Panc1 (cell line): ENCODE measurements around the gene ADAMTS2. TPM values are rescaled to one million over a fixed set of nuclear protein-coding genes. Genes with fewer than 3 reads are reported as not detected.

Experiments
- ATAC-seq: fragments of 200-7000 bp; cut with Tn5 transposase; 2 replicates; pipeline ENCODE4 v1.9.1; 2020; ENCODE audit warnings: mild to moderate bottlenecking, moderate library complexity
- BruUV-seq: library from RNA; stranded (reverse); fragments of 400-500 nt; replicated peaks from 2 replicates; lab custom pipeline; 2021; lab: Mats Ljungman, UMichigan
- CTCF ChIA-PET: fragments of 300-600 bp; sonication (Branson Sonifier 250); formaldehyde crosslinking; loops from one replicate; lab custom pipeline; 2022; ENCODE audit warnings: antibody characterized with exemption; lab: Charles Lee
- POLR2A ChIA-PET: fragments of 300-600 bp; sonication (Branson Sonifier 250); formaldehyde crosslinking; loops from one replicate; lab custom pipeline; 2022; ENCODE audit warnings: antibody characterized with exemption; lab: Charles Lee
- DNase-seq: peaks from one replicate; pipeline ENCODE4 v3.0.0-alpha.2; 2010; ENCODE audit warnings: low read depth, low spot score
- H3K27ac ChIP-seq: 2 replicates; pipeline ENCODE4 v1.5.1; 2011; ENCODE audit warnings: mild to moderate bottlenecking, low read length, inconsistent platforms
- H3K27me3 ChIP-seq: fragments of 200-500 bp; sonication (Bioruptor generic); 2 replicates; pipeline ENCODE4 v1.6.0; 2014; ENCODE audit warnings: low read length, inconsistent platforms; ENCODE audit not compliant: control insufficient read depth, insufficient read depth
- H3K36me3 ChIP-seq: fragments of 200-500 bp; sonication (Bioruptor generic); 2 replicates; pipeline ENCODE4 v1.5.1; 2014; ENCODE audit warnings: inconsistent platforms, mild to moderate bottlenecking, low read length, moderate library complexity; ENCODE audit not compliant: control insufficient read depth, insufficient read depth
- H3K4me1 ChIP-seq: 2 replicates; pipeline ENCODE4 v1.5.1; 2011; ENCODE audit warnings: inconsistent platforms, mild to moderate bottlenecking, low read length, moderate library complexity; ENCODE audit not compliant: control insufficient read depth, insufficient read depth
- H3K4me3 ChIP-seq, 2 experiments: 2 replicates each; pipeline ENCODE4 v1.5.1; 2011 to 2012; ENCODE audit warnings: low read depth in 2 of 2, low read length in 2 of 2, mild to moderate bottlenecking in 2 of 2, inconsistent platforms in 1 of 2, moderate library complexity in 1 of 2
- H3K9me3 ChIP-seq: fragments of 200-500 bp; sonication (Bioruptor generic); 2 replicates; pipeline ENCODE4 v1.5.1; 2014; ENCODE audit warnings: low read depth, mild to moderate bottlenecking, inconsistent platforms, low read length, moderate library complexity; ENCODE audit not compliant: control insufficient read depth, insufficient read depth
- CTCF ChIP-seq: fragments of 450-650 bp; IDR thresholded peaks from 2 replicates; pipeline ENCODE4 v1.5.1; 2017; ENCODE audit warnings: mild to moderate bottlenecking
- POLR2AphosphoS5 ChIP-seq: IDR thresholded peaks from 2 replicates; pipeline ENCODE4 v1.6.1; 2012; ENCODE audit warnings: mild to moderate bottlenecking, low read depth, low read length, moderate library complexity
- REST ChIP-seq, 2 experiments: IDR thresholded peaks; 2 replicates each; pipeline ENCODE4 v1.6.1; 2011 to 2012; ENCODE audit warnings: low read depth in 2 of 2, control low read depth in 1 of 2, low read length in 1 of 2, mild to moderate bottlenecking in 1 of 2, moderate library complexity in 1 of 2; ENCODE audit not compliant: insufficient read depth in 1 of 2
- SIN3A ChIP-seq: IDR thresholded peaks from 2 replicates; pipeline ENCODE4 v1.6.1; 2012; ENCODE audit warnings: low read depth, mild to moderate bottlenecking, low read length, moderate library complexity, borderline replicate concordance; ENCODE audit not compliant: insufficient read depth
- TCF7L2 ChIP-seq: IDR thresholded peaks from 2 replicates; pipeline ENCODE4 v1.6.1; 2011; ENCODE audit warnings: mild to moderate bottlenecking, low read depth, low read length, inconsistent platforms
- in situ Hi-C: cut with HindIII; loops from 2 replicates; pipeline ENCODE4 v1.10.0; 2016; ENCODE audit warnings: low sequenced_read_pairs, low pct_unique_long_range_greater_than_20kb
- intact Hi-C: fragments of 100-400 bp; cut with micrococcal nuclease; formaldehyde crosslinking; loops from one replicate; pipeline ENCODE4 v1.10.0; 2022; ENCODE audit not compliant: unreplicated experiment
- total RNA-seq: library from RNA; stranded (reverse); gene quantifications from one replicate; pipeline ENCODE4 v1.2.1, GENCODE V29; 2021; ENCODE audit not compliant: unreplicated experiment

The ADAMTS2 gene
- total RNA-seq, 1 experiment from 2014 or later: 0.13 TPM

GRCh38 chr5:179163236-179164155 is 181.8 kb downstream of the ADAMTS2 start:
- no peaks in the 10 kb centered on the region for H3K36me3 ChIP-seq
- POLR2A ChIA-PET: no interaction called here
- H3K27ac ChIP-seq: no peak overlapping the region
- no peak overlapping the region for H3K4me3 ChIP-seq
- no peak for DNase-seq
- no peaks in the 10 kb centered on the region for H3K4me1 ChIP-seq
- CTCF ChIA-PET: no interaction called here
- intact Hi-C loops (no loop called here), in situ Hi-C loops (no loop called here)
- BruUV-seq: no TSS peak
- TF ChIP-seq TCF7L2 (no peak), SIN3A (no peak), POLR2AphosphoS5 (no peak), CTCF (no peak), REST (IDR thresholded peaks at IDR 0.05; ENCODE audit: insufficient read depth in 1 of 2, low read depth in 2 of 2, low read length in 1 of 2) (no peak)
- H3K27me3 ChIP-seq: no peaks in the 10 kb centered on the region
- no peak for ATAC-seq
- no peaks in the 10 kb centered on the region for H3K9me3 ChIP-seq

- H3K9me3 ChIP-seq: no peaks in the 10 kb centered on the region
- TF ChIP-seq TCF7L2 (no peak), SIN3A (no peak), CTCF (no peak), REST (IDR thresholded peaks at IDR 0.05; ENCODE audit: insufficient read depth in 1 of 2, low read depth in 2 of 2, low read length in 1 of 2) (no peak)
- POLR2A ChIA-PET: no interaction called here
- in situ Hi-C loops: no loop called here
- intact Hi-C loops: no loop called here
- CTCF ChIA-PET: no interaction called here
- H3K4me3 ChIP-seq: no peak overlapping the region
- no peaks in the 10 kb centered on the region for H3K27me3 ChIP-seq
- BruUV-seq: no TSS peak
- no peaks in the 10 kb centered on the region for H3K4me1 ChIP-seq
- ATAC-seq (no peak), DNase-seq (no peak)
- H3K36me3 ChIP-seq: no peaks in the 10 kb centered on the region
- H3K27ac ChIP-seq: no peak overlapping the region
Measured at GRCh38 chr5:179162351-179163235, 182.7 kb downstream of the ADAMTS2 start.
